Measurements from ENCODE around the gene FADS1.

The FADS1 gene

GRCh38 chr11:61760946-61761345 is 55.9 kb downstream of the FADS1 start:
- DNase-seq (ENCODE audit: low read depth): no peak

GRCh38 chr11:61757213-61757862 is 59.5 kb downstream of the FADS1 start:
- DNase-seq (ENCODE audit: low read depth): no peak

GRCh38 chr11:61756452-61757212 is 60.2 kb downstream of the FADS1 start:
- DNase-seq (ENCODE audit: low read depth): no peak

GRCh38 chr11:61756147-61756451 is 60.7 kb downstream of the FADS1 start:
- DNase-seq (ENCODE audit: low read depth): no peak

- no peak for DNase-seq (ENCODE audit: low read depth)
These were observed 62.0 kb downstream of the FADS1 start for GRCh38 chr11:61754534-61755482.

- DNase-seq (ENCODE audit: low read depth): no peak
These were observed 63.1 kb downstream of the FADS1 start for GRCh38 chr11:61753672-61754071.

- DNase-seq (ENCODE audit: low read depth): no peak
These were observed 63.8 kb downstream of the FADS1 start for GRCh38 chr11:61752925-61753521.

GRCh38 chr11:61752117-61752924 is 64.5 kb downstream of the FADS1 start, which contains the start of gene MYRF:
Gene MYRF (plus strand): TSS chr11:61752636. CDS start chr11:61752745, 109 bp downstream.
- DNase-seq (ENCODE audit: low read depth): no peak

GRCh38 chr11:61751384-61751783 is 65.4 kb downstream of the FADS1 start:
- no peak for DNase-seq (ENCODE audit: low read depth)

GRCh38 chr11:61750631-61751273 is 66.1 kb downstream of the FADS1 start:
- DNase-seq (ENCODE audit: low read depth): no peak

Measured in HS-27A (cell line).